ENCODE data around the gene RERE.

RERE gene

DNA sequence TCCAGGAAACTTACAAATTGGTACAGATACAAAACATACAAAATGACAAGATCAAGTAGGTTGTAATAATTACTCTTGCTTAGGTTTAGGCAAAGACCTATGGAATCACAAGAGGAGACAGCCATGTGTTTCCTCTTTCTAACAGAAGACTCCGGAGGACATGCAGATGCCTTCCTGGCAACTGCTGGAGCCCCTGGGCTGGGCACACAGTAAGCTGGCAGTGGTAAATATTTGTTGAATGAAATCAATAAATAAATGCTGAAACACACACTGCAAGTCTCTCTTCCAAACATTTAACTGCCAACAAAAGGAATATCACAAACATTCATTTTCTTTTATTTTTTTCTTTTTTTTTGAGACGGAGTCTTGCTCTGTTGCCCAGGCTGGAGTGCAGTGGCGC, 350.1 kb downstream of the RERE start:
- DNase-seq (ENCODE audit: extremely low spot score), result no peak
- CTCF ChIA-PET, result no interaction called here
- TF ChIP-seq LEF1 (IDR thresholded peaks at IDR 0.05; ENCODE audit: borderline replicate concordance), result no peak
- no peak for TF ChIP-seq CTBP1 (IDR thresholded peaks at IDR 0.05; ENCODE audit: borderline replicate concordance)
- no peak for TF ChIP-seq SUZ12 (IDR thresholded peaks at IDR 0.05)
- TF ChIP-seq SP1 (IDR thresholded peaks at IDR 0.05), result no peak
- no peak for TF ChIP-seq ELF4 (IDR thresholded peaks at IDR 0.05)
- no peak for TF ChIP-seq ARNT (IDR thresholded peaks at IDR 0.05)
- TF ChIP-seq HDGF (IDR thresholded peaks at IDR 0.05; ENCODE audit: borderline replicate concordance), result no peak
- TF ChIP-seq NFRKB (IDR thresholded peaks at IDR 0.05), result no peak
- no peak for TF ChIP-seq FOXM1 (IDR thresholded peaks at IDR 0.05; ENCODE audit: borderline replicate concordance)
- TF ChIP-seq BHLHE40 (IDR thresholded peaks at IDR 0.05; ENCODE audit: borderline replicate concordance), result no peak
- TF ChIP-seq FOXA1 (IDR thresholded peaks at IDR 0.05), result no peak
- POLR2A ChIA-PET, result no interaction called here

DNA sequence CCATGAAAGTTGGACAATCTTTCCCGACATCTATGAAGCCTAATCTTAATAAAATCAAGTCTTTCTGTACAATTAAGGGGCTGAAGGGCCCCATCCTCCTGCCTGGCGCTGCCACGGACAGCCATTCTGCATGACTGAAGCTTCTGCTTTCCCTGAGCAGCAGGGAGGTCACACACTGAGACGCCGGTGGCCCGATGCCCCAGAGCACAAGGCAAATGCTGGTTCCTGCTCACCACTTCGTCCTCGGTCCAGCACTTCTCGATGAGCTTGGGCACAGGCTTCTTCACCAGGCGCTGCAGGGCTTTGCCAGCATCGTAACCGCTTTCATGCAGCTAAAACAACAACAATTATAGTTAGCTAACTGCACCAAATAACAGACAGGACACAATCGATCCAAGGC, 351.7 kb downstream of the RERE start:
- CTCF ChIA-PET, result no interaction called here
- DNase-seq (ENCODE audit: extremely low spot score), result no peak
- no peak for TF ChIP-seq FOXK2 (IDR thresholded peaks at IDR 0.05)
- TF ChIP-seq FOXA1 (IDR thresholded peaks at IDR 0.05), result no peak
- no peak for TF ChIP-seq FOXM1 (IDR thresholded peaks at IDR 0.05; ENCODE audit: borderline replicate concordance)
- TF ChIP-seq ZNF384 (IDR thresholded peaks at IDR 0.05), result no peak
- TF ChIP-seq CTBP1 (IDR thresholded peaks at IDR 0.05; ENCODE audit: borderline replicate concordance), result no peak
- POLR2A ChIA-PET, result no interaction called here

GRCh38 chr1:8465013-8465412, 352.4 kb downstream of the RERE start:
- no peak for TF ChIP-seq FOXK2 (IDR thresholded peaks at IDR 0.05)
- no peak for TF ChIP-seq NFRKB (IDR thresholded peaks at IDR 0.05)
- no peak for TF ChIP-seq PKNOX1 (IDR thresholded peaks at IDR 0.05)
- TF ChIP-seq LEF1 (IDR thresholded peaks at IDR 0.05; ENCODE audit: borderline replicate concordance), result no peak
- TF ChIP-seq L3MBTL2 (conservative IDR thresholded peaks at IDR 0.05), result no peak
- no peak for TF ChIP-seq ELF4 (IDR thresholded peaks at IDR 0.05)
- no peak for TF ChIP-seq SP1 (IDR thresholded peaks at IDR 0.05)
- TF ChIP-seq CTBP1 (IDR thresholded peaks at IDR 0.05; ENCODE audit: borderline replicate concordance), result no peak
- no peak for TF ChIP-seq TARDBP (IDR thresholded peaks at IDR 0.05)
- TF ChIP-seq HDGF (IDR thresholded peaks at IDR 0.05; ENCODE audit: borderline replicate concordance), result no peak
- TF ChIP-seq SUZ12 (IDR thresholded peaks at IDR 0.05), result no peak
- no peak for TF ChIP-seq FOXM1 (IDR thresholded peaks at IDR 0.05; ENCODE audit: borderline replicate concordance)
- no peak for TF ChIP-seq ZNF384 (IDR thresholded peaks at IDR 0.05)
- no peak for DNase-seq (ENCODE audit: extremely low spot score)
- ChIA-PET POLR2A (no interaction called here), CTCF (no interaction called here)

GRCh38 chr1:8464377-8464776, 353.1 kb downstream of the RERE start:
- ChIA-PET POLR2A (no interaction called here), CTCF (no interaction called here)
- no peak for TF ChIP-seq SP1 (IDR thresholded peaks at IDR 0.05)
- no peak for TF ChIP-seq ZNF384 (IDR thresholded peaks at IDR 0.05)
- no peak for TF ChIP-seq FOXM1 (IDR thresholded peaks at IDR 0.05; ENCODE audit: borderline replicate concordance)
- TF ChIP-seq ARNT (IDR thresholded peaks at IDR 0.05), result no peak
- TF ChIP-seq FOXA1 (IDR thresholded peaks at IDR 0.05), result no peak
- no peak for TF ChIP-seq PKNOX1 (IDR thresholded peaks at IDR 0.05)
- TF ChIP-seq HDGF (IDR thresholded peaks at IDR 0.05; ENCODE audit: borderline replicate concordance), result no peak
- no peak for TF ChIP-seq CTBP1 (IDR thresholded peaks at IDR 0.05; ENCODE audit: borderline replicate concordance)
- TF ChIP-seq FOXK2 (IDR thresholded peaks at IDR 0.05), result no peak
- no peak for DNase-seq (ENCODE audit: extremely low spot score)

GRCh38 chr1:8463144-8463927, 354.1 kb downstream of the RERE start:
- ChIA-PET CTCF (interaction anchor here (0.5 kb wide), 1 partner anchor 246 kb away, joined by 3 read pairs; no protein-coding TSS in a partner anchor), POLR2A (interaction anchor here (0.7 kb wide), 1 partner anchor 62 kb away, joined by 4 read pairs; no protein-coding TSS in a partner anchor)
- TF ChIP-seq NFRKB (IDR thresholded peaks at IDR 0.05) (no peak), ARNT (IDR thresholded peaks at IDR 0.05) (no peak)
- no peak for DNase-seq (ENCODE audit: extremely low spot score)

DNA sequence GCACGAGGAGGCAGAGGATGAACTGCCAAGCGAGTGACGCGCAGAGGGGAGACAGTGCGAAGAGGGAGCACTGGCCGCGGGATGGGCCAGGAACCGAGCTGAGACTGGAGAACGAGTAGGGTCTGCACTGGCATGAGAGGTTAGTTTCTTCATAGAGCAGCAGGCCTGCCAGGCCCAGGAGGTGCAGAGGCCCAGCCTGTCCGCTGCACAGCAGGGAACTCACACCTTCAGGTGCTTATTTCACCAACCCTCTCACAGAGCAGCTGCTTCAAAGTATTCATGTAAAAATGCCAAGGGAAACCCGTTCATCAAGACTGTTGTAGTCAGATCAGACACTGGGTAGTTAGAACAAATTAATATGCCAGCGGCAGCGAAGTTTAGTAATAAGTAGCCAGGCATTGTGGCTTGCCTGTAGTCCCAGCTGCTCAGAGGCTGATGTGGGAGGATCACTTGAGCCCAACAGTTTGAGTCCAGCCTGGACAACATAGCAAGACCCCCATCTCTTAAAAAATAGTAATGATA, 355.0 kb downstream of the RERE start:
- CTCF ChIA-PET, result interaction anchor here (0.5 kb wide), 2 partner anchors 64 to 247 kb away, joined by 3 read pairs; no protein-coding TSS in a partner anchor
- POLR2A ChIA-PET, result interaction anchor here (0.5 to 0.7 kb wide), 2 partner anchors 9 to 63 kb away, joined by 3 to 4 read pairs; no protein-coding TSS in a partner anchor
- TF ChIP-seq ARNT (IDR thresholded peaks at IDR 0.05) (no peak), SP1 (IDR thresholded peaks at IDR 0.05) (no peak), TARDBP (IDR thresholded peaks at IDR 0.05) (no peak), FOXA1 (IDR thresholded peaks at IDR 0.05) (no peak), FOXK2 (IDR thresholded peaks at IDR 0.05) (no peak), NFRKB (IDR thresholded peaks at IDR 0.05) (no peak), SUZ12 (IDR thresholded peaks at IDR 0.05) (no peak), BHLHE40 (IDR thresholded peaks at IDR 0.05; ENCODE audit: borderline replicate concordance) (no peak), CTBP1 (IDR thresholded peaks at IDR 0.05; ENCODE audit: borderline replicate concordance) (no peak), HDGF (IDR thresholded peaks at IDR 0.05; ENCODE audit: borderline replicate concordance) (no peak), PKNOX1 (IDR thresholded peaks at IDR 0.05) (no peak), LEF1 (IDR thresholded peaks at IDR 0.05; ENCODE audit: borderline replicate concordance) (no peak), L3MBTL2 (conservative IDR thresholded peaks at IDR 0.05) (no peak), FOXM1 (IDR thresholded peaks at IDR 0.05; ENCODE audit: borderline replicate concordance) (no peak), ELF4 (IDR thresholded peaks at IDR 0.05) (no peak), ZNF384 (IDR thresholded peaks at IDR 0.05) (no peak)
- no peak for DNase-seq (ENCODE audit: extremely low spot score)
